Smooth muscle cell (in vitro differentiated cells): ENCODE measurements around the gene PCDHGA2. TPM values are rescaled to one million over a fixed set of nuclear protein-coding genes. Genes with fewer than 3 reads are reported as not detected.
"Not testable (repeated sequence)": the region's sequence is repeated elsewhere in the genome, so short reads cannot be mapped to it uniquely, and the experiment has no call there.

Experiments
- DNase-seq: peaks from one replicate; lab custom pipeline; 2025; ENCODE audit not compliant: unreplicated experiment; lab: John Stamatoyannopoulos, UW
- H2AFZ ChIP-seq: fragments of 200-600 bp; sonication (generic); 2 replicates; pipeline ENCODE4 v1.6.0; 2016; ENCODE audit warnings: antibody characterized with exemption, low read depth, mild to moderate bottlenecking
- H3F3A ChIP-seq: fragments of 200-600 bp; sonication (generic); 2 replicates; pipeline ENCODE4 v1.6.0; 2017; ENCODE audit warnings: antibody characterized with exemption, low read depth
- H3K27ac ChIP-seq: fragments of 200-600 bp; sonication (generic); 2 replicates; pipeline ENCODE4 v1.5.1; 2016; ENCODE audit warnings: low read depth, mild to moderate bottlenecking
- H3K27me3 ChIP-seq: fragments of 200-600 bp; sonication (generic); 2 replicates; pipeline ENCODE4 v1.6.1; 2016; ENCODE audit warnings: low read depth, mild to moderate bottlenecking
- H3K36me3 ChIP-seq: fragments of 200-600 bp; sonication (generic); 2 replicates; pipeline ENCODE4 v1.5.1; 2016; ENCODE audit warnings: low read depth
- H3K4me1 ChIP-seq: fragments of 200-600 bp; sonication (generic); 2 replicates; pipeline ENCODE4 v1.5.1; 2016; ENCODE audit warnings: low read depth
- H3K4me2 ChIP-seq: fragments of 200-600 bp; sonication (generic); 2 replicates; pipeline ENCODE4 v1.6.0; 2016; ENCODE audit warnings: mild to moderate bottlenecking
- H3K4me3 ChIP-seq: fragments of 200-600 bp; sonication (generic); 2 replicates; pipeline ENCODE4 v1.5.1; 2016; ENCODE audit warnings: mild to moderate bottlenecking
- H3K79me2 ChIP-seq: fragments of 200-600 bp; sonication (generic); 2 replicates; pipeline ENCODE4 v1.6.0; 2016; ENCODE audit warnings: low read depth, mild to moderate bottlenecking
- H3K9ac ChIP-seq: fragments of 200-600 bp; sonication (generic); 2 replicates; pipeline ENCODE4 v1.6.0; 2016; ENCODE audit warnings: low read depth
- H3K9me3 ChIP-seq: fragments of 200-600 bp; sonication (generic); replicated peaks from 2 replicates; pipeline ENCODE4 v1.5.1; 2016; ENCODE audit warnings: low read depth
- H4K20me1 ChIP-seq: fragments of 200-600 bp; sonication (generic); 2 replicates; pipeline ENCODE4 v1.6.0; 2016; ENCODE audit warnings: low read depth
- WGBS: methylation state at CpG from one replicate; pipeline ENCODE4 v1.1.7; 2016; ENCODE audit warnings: low lambda C conversion rate; 5-methylcytosine and 5-hydroxymethylcytosine counted together
- polyA plus RNA-seq: library from polyadenylated mRNA; unstranded; fragments of >200 nt; fragmentation: Nextera tagmentation; extraction: Ambion mirVana; gene quantifications from 2 replicates; pipeline ENCODE4 v1.2.1, GENCODE V29; 2016
- total RNA-seq: library from RNA; depleted of rRNA; stranded (reverse); fragments of >200 nt; gene quantifications from 2 replicates; pipeline ENCODE4 v1.2.3, GENCODE V29; 2014
- TF ChIP-seq, protein P1 (sequence below): fragments of 200-600 bp; sonication (generic); IDR thresholded peaks from 2 replicates; pipeline ENCODE4 v1.5.1; 2017; ENCODE audit warnings: borderline replicate concordance, mild to moderate bottlenecking, antibody characterized with exemption; ENCODE audit not compliant: insufficient read depth, poor library complexity, severe bottlenecking

The PCDHGA2 gene
- total and polyA plus RNA-seq, 2 experiments from 2014 or later: 0.04 TPM; not detected in 1

DNA sequence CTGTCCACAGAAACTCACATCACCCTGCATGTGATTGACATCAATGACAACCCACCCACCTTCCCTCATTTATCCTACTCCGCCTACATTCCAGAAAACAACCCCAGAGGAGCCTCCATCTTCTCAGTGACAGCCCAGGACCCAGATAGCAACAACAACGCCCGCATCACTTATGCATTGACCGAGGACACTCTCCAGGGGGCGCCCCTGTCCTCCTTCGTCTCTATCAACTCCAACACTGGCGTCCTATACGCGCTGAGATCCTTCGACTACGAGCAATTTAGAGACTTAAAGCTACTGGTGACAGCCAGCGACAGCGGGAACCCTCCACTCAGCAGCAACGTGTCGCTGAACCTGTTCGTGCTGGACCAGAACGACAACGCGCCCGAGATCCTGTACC is 6.8 kb downstream of the PCDHGA2 start:
- H4K20me1 ChIP-seq: no peaks in the 10 kb centered on the region
- no peak overlapping the region for H3K27ac ChIP-seq
- H3F3A ChIP-seq: no peaks in the 10 kb centered on the region
- TF ChIP-seq, protein P1, sequence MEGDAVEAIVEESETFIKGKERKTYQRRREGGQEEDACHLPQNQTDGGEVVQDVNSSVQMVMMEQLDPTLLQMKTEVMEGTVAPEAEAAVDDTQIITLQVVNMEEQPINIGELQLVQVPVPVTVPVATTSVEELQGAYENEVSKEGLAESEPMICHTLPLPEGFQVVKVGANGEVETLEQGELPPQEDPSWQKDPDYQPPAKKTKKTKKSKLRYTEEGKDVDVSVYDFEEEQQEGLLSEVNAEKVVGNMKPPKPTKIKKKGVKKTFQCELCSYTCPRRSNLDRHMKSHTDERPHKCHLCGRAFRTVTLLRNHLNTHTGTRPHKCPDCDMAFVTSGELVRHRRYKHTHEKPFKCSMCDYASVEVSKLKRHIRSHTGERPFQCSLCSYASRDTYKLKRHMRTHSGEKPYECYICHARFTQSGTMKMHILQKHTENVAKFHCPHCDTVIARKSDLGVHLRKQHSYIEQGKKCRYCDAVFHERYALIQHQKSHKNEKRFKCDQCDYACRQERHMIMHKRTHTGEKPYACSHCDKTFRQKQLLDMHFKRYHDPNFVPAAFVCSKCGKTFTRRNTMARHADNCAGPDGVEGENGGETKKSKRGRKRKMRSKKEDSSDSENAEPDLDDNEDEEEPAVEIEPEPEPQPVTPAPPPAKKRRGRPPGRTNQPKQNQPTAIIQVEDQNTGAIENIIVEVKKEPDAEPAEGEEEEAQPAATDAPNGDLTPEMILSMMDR: no peak
- H3K4me1 ChIP-seq: no peaks in the 10 kb centered on the region
- 96% methylated on average over 20 of the region's 20 CpGs for WGBS
- H3K4me3 ChIP-seq: no peak overlapping the region
- H3K9ac ChIP-seq: no peak overlapping the region
- H3K9me3 ChIP-seq: peaks cover 8% of the 10 kb centered on the region
- no peaks in the 10 kb centered on the region for H3K79me2 ChIP-seq
- H2AFZ ChIP-seq: no peak overlapping the region
- H3K4me2 ChIP-seq: no peak overlapping the region
- no peaks in the 10 kb centered on the region for H3K36me3 ChIP-seq
- no peak for DNase-seq
- H3K27me3 ChIP-seq: no peaks in the 10 kb centered on the region

DNA sequence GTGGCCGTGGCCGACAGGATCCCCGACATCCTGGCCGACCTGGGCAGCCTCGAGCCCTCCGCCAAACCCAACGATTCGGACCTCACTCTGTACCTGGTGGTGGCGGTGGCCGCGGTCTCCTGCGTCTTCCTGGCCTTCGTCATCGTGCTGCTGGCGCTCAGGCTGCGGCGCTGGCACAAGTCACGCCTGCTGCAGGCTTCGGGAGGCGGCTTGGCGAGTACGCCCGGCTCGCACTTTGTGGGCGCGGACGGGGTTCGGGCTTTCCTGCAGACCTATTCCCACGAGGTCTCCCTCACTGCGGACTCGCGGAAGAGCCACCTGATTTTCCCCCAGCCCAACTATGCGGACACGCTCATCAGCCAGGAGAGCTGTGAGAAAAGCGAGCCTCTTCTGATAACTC is 7.5 kb downstream of the PCDHGA2 start:
- H2AFZ ChIP-seq, H4K20me1 ChIP-seq, DNase-seq, H3K4me3 ChIP-seq, H3F3A ChIP-seq, H3K9me3 ChIP-seq, H3K4me1 ChIP-seq, H3K36me3 ChIP-seq, H3K4me2 ChIP-seq, H3K27ac ChIP-seq, H3K27me3 ChIP-seq, H3K9ac ChIP-seq, H3K79me2 ChIP-seq: not testable (repeated sequence)
- 94% methylated on average over 22 of the region's 35 CpGs for WGBS

DNA sequence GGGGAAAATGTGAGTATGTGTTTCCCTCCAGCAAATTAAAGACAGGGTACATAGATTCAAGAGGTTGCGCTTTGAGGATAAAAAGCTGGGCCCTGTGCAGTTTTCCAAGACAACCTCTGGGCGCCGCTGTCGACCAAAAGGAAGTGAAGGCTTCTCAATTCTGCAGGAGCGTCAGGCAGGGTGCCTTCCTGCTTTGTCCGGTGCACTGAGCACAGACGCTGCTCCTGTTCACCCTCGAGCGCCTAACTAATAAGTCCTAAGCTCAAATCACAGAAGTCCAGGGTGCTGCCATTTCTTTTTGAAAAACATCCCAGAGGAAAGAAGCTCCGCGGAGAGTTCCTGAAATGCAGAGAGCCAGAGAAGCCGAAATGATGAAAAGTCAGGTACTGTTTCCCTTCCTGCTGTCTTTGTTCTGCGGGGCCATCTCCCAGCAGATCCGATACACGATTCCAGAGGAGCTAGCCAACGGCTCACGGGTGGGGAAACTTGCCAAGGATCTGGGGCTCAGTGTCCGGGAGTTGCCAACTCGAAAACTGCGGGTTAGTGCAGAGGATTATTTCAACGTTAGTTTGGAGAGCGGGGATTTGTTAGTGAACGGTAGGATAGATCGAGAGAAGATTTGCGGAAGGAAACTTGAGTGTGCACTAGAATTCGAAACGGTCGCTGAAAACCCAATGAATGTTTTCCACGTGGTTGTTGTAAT is 11.5 kb downstream of the PCDHGA2 start, which contains the start of gene PCDHGB1:
Gene PCDHGB1, plus strand, starts transcription at position 183 of the 703 bp plus-strand sequence. Its CDS starts 162 bp downstream, at position 345.
- Histone ChIP-seq H3K27ac (no peak within 1 kb of the TSS), H3K27me3 (no peaks in the 10 kb centered on the region), H2AFZ (peak within 1 kb of the TSS; percentile 33), H4K20me1 (no peaks in the 10 kb centered on the region), H3F3A (no peaks in the 10 kb centered on the region), H3K4me1 (no peaks in the 10 kb centered on the region), H3K9me3 (peaks cover 6% of the 10 kb centered on the region), H3K9ac (no peak within 1 kb of the TSS), H3K4me3 (no peak within 1 kb of the TSS), H3K79me2 (no peaks in the 10 kb centered on the region), H3K36me3 (no peaks in the 10 kb centered on the region), H3K4me2 (no peak within 1 kb of the TSS)
- TF ChIP-seq, protein P1: peak; percentile 16
- 65% methylated on average over 29 of the region's 29 CpGs for WGBS
- no peak for DNase-seq

DNA sequence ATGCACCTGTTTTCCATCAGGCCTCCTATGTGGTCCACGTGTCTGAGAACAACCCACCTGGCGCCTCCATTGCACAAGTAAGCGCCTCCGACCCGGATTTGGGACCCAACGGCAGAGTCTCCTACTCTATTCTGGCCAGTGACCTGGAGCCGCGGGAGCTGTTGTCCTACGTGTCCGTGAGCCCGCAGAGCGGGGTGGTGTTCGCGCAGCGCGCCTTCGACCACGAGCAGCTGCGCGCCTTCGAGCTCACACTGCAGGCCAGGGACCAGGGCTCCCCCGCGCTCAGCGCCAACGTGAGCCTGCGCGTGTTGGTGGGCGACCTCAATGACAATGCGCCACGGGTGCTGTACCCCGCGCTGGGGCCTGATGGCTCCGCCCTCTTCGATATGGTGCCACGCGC is 13.0 kb downstream of the PCDHGA2 start:
- no peaks in the 10 kb centered on the region for H4K20me1 ChIP-seq
- H3K4me3 ChIP-seq: no peak overlapping the region
- no peak for DNase-seq
- WGBS: 97% methylated on average over 29 of the region's 36 CpGs
- H3K79me2 ChIP-seq: no peaks in the 10 kb centered on the region
- no peaks in the 10 kb centered on the region for H3K36me3 ChIP-seq
- H3K27ac ChIP-seq: no peak overlapping the region
- H3K4me1 ChIP-seq: no peaks in the 10 kb centered on the region
- H3K27me3 ChIP-seq: no peaks in the 10 kb centered on the region
- H3K4me2 ChIP-seq: no peak overlapping the region
- no peak overlapping the region for H3K9ac ChIP-seq
- H3K9me3 ChIP-seq: peaks cover 6% of the 10 kb centered on the region
- H3F3A ChIP-seq: no peaks in the 10 kb centered on the region
- TF ChIP-seq, protein P1: no peak
- no peak overlapping the region for H2AFZ ChIP-seq
